HCT116 (cell line): Measurements from ENCODE around the gene OLFML2B. TPM values are rescaled to one million over a fixed set of nuclear protein-coding genes. Genes with fewer than 3 reads are reported as not detected.

ENCODE experiments used
- ATAC-seq: fragments of 200-7000 bp; cut with Tn5 transposase; 2 replicates; pipeline ENCODE4 v1.9.1; 2020; ENCODE audit warnings: mild to moderate bottlenecking, moderate library complexity
- BruUV-seq: library from RNA; stranded (reverse); fragments of 400-500 nt; replicated peaks from 2 replicates; lab custom pipeline; 2021; lab: Mats Ljungman, UMichigan
- CTCF ChIA-PET: fragments of 300-600 bp; sonication (Branson Sonifier 250); formaldehyde crosslinking; loops from one replicate; lab custom pipeline; 2021; ENCODE audit warnings: antibody characterized with exemption; lab: Charles Lee
- POLR2A ChIA-PET: fragments of 300-600, 350-600 bp; sonication (Branson Sonifier 250); formaldehyde crosslinking; loops from one replicate; lab custom pipeline; 2021; ENCODE audit warnings: antibody characterized with exemption; lab: Charles Lee
- RAD21 ChIA-PET, 2 experiments: fragments of 300-600 bp; sonication (Branson Sonifier 250); formaldehyde crosslinking; loops; one replicate each; lab custom pipeline; 2023; ENCODE audit warnings: low total read pairs in 2 of 2; ENCODE audit not compliant: uncharacterized antibody in 2 of 2, unreplicated experiment in 2 of 2, low non-redundant PET in 1 of 2; lab: Charles Lee
- DNase-seq: peaks from one replicate; pipeline ENCODE4 v3.0.0-alpha.2; 2010; ENCODE audit warnings: low read depth, low spot score
- H2AFZ ChIP-seq: fragments of 200-600 bp; shearing (Covaris generic), sonication (generic); 2 replicates; pipeline ENCODE4 v1.6.1; 2017; ENCODE audit warnings: low read depth, mixed run types, mixed read lengths, antibody characterized with exemption, low read length; ENCODE audit not compliant: poor library complexity, severe bottlenecking
- H3K27ac ChIP-seq: 2 replicates; pipeline ENCODE4 v1.5.1; 2012; ENCODE audit warnings: low read depth, low read length
- H3K27me3 ChIP-seq: fragments of 200-600 bp; sonication (generic); 2 replicates; pipeline ENCODE4 v1.6.1; 2016; ENCODE audit warnings: mixed run types, low read length, mixed read lengths; ENCODE audit not compliant: insufficient read depth
- H3K36me3 ChIP-seq, 2 experiments: fragments of 200-500 bp in 1 of 2; fragments of 200-600 bp in 1 of 2; sonication (Bioruptor generic) in 1 of 2; sonication (generic) in 1 of 2; 2 replicates each; pipeline versions ENCODE4 v1.5.1 to v1.6.1; 2014 to 2016; ENCODE audit warnings: low read length in 2 of 2, inconsistent platforms in 1 of 2, mixed read lengths in 1 of 2, mixed run types in 1 of 2; ENCODE audit not compliant: insufficient read depth in 2 of 2, control insufficient read depth in 1 of 2
- H3K4me1 ChIP-seq, 2 experiments: fragments of 200-600 bp in 1 of 2; sonication (generic) in 1 of 2; 2 replicates each; pipeline versions ENCODE4 v1.5.1 to v1.6.1; 2012 to 2017; ENCODE audit warnings: low read length in 2 of 2, inconsistent platforms in 1 of 2, mild to moderate bottlenecking in 1 of 2, mixed read lengths in 1 of 2, mixed run types in 1 of 2, moderate library complexity in 1 of 2; ENCODE audit not compliant: insufficient read depth in 2 of 2, control insufficient read depth in 1 of 2
- H3K4me2 ChIP-seq: fragments of 200-600 bp; sonication (generic); 2 replicates; pipeline ENCODE4 v1.6.1; 2017; ENCODE audit warnings: mixed run types, low read length, mixed read lengths
- H3K4me3 ChIP-seq, 2 experiments: fragments of 200-600 bp in 1 of 2; sonication (generic) in 1 of 2; replicated peaks in 1 of 2; 2 replicates each; pipeline ENCODE4 v1.5.1; 2011 to 2016; ENCODE audit warnings: low read length in 2 of 2, control low read depth in 1 of 2, low read depth in 1 of 2, mild to moderate bottlenecking in 1 of 2, mixed read lengths in 1 of 2, mixed run types in 1 of 2
- H3K79me2 ChIP-seq: fragments of 200-600 bp; sonication (generic); 2 replicates; pipeline ENCODE4 v1.6.1; 2017; ENCODE audit warnings: mild to moderate bottlenecking, mixed run types, low read length, moderate library complexity, mixed read lengths; ENCODE audit not compliant: insufficient read depth
- H3K9ac ChIP-seq: fragments of 200-600 bp; sonication (generic); 2 replicates; pipeline ENCODE4 v1.6.1; 2016; ENCODE audit warnings: low read length, mixed read lengths
- H3K9me2 ChIP-seq: fragments of 200-600 bp; sonication (generic), shearing (Covaris generic); 2 replicates; pipeline ENCODE4 v1.6.1; 2017; ENCODE audit warnings: mixed run types, mild to moderate bottlenecking, moderate library complexity; ENCODE audit not compliant: insufficient read depth
- H3K9me3 ChIP-seq, 2 experiments: fragments of 200-500 bp in 1 of 2; fragments of 200-600 bp in 1 of 2; sonication (Bioruptor generic) in 1 of 2; sonication (generic) in 1 of 2; 2 replicates each; pipeline ENCODE4 v1.6.1; 2014 to 2017; ENCODE audit warnings: low read length in 2 of 2, mixed read lengths in 2 of 2, inconsistent platforms in 1 of 2, low read depth in 1 of 2, mild to moderate bottlenecking in 1 of 2, mixed run types in 1 of 2, moderate library complexity in 1 of 2; ENCODE audit not compliant: control insufficient read depth in 1 of 2, insufficient read depth in 1 of 2
- H4K20me1 ChIP-seq: fragments of 200-600 bp; sonication (generic), shearing (Covaris generic); 2 replicates; pipeline ENCODE4 v1.6.1; 2017; ENCODE audit warnings: mixed run types, mild to moderate bottlenecking, moderate library complexity; ENCODE audit not compliant: insufficient read depth
- CEBPB ChIP-seq: IDR thresholded peaks from 2 replicates; pipeline ENCODE4 v1.6.1; 2012; ENCODE audit warnings: low read depth
- EGR1 ChIP-seq: IDR thresholded peaks from 2 replicates; pipeline ENCODE4 v1.6.1; 2012; ENCODE audit warnings: low read depth
- ELF1 ChIP-seq: IDR thresholded peaks from 2 replicates; pipeline ENCODE4 v1.6.1; 2012; ENCODE audit warnings: low read depth, borderline replicate concordance
- EZH2phosphoT487 ChIP-seq: fragments of 200-600 bp; IDR thresholded peaks from 2 replicates; pipeline ENCODE4 v1.6.1; 2018; ENCODE audit warnings: antibody characterized with exemption, borderline replicate concordance
- FOSL1 ChIP-seq: IDR thresholded peaks from 2 replicates; pipeline ENCODE4 v1.6.1; 2012; ENCODE audit warnings: low read depth
- JUND ChIP-seq: IDR thresholded peaks from 2 replicates; pipeline ENCODE4 v1.6.1; 2012
- RAD21 ChIP-seq: IDR thresholded peaks from 2 replicates; pipeline ENCODE4 v1.6.1; 2012; ENCODE audit warnings: low read depth, mild to moderate bottlenecking
- REST ChIP-seq: IDR thresholded peaks from 2 replicates; pipeline ENCODE4 v1.6.1; 2012; ENCODE audit warnings: low read depth
- SRF ChIP-seq: IDR thresholded peaks from 2 replicates; pipeline ENCODE4 v1.6.1; 2012; ENCODE audit warnings: low read depth
- ZBTB33 ChIP-seq: IDR thresholded peaks from 2 replicates; pipeline ENCODE4 v1.6.1; 2011; ENCODE audit warnings: mild to moderate bottlenecking, low read length, moderate library complexity; ENCODE audit not compliant: insufficient replicate concordance; ENCODE audit errors: extremely low read depth
- ZFX ChIP-seq: fragments of 450-650 bp; IDR thresholded peaks from 2 replicates; pipeline ENCODE4 v1.6.1; 2017
- intact Hi-C: fragments of 100-400 bp; cut with micrococcal nuclease; formaldehyde crosslinking; loops from 2 replicates; pipeline ENCODE4 v1.10.0; 2022
- total RNA-seq: library from RNA; stranded (reverse); gene quantifications from one replicate; pipeline ENCODE4 v1.2.1, GENCODE V29; 2021; ENCODE audit not compliant: unreplicated experiment
- TF ChIP-seq, protein P1 (sequence below), 3 experiments: fragments of 200-600 bp in 1 of 3; sonication (generic) in 1 of 3; IDR thresholded peaks in 2 of 3; conservative IDR thresholded peaks in 1 of 3; 2 replicates each; pipeline ENCODE4 v1.5.1; 2012 to 2017; ENCODE audit warnings: low read depth in 2 of 3, low read length in 2 of 3, antibody characterized with exemption in 1 of 3, borderline replicate concordance in 1 of 3, control low read depth in 1 of 3, mild to moderate bottlenecking in 1 of 3, mixed read lengths in 1 of 3, mixed run types in 1 of 3, moderate library complexity in 1 of 3; ENCODE audit not compliant: insufficient read depth in 1 of 3
- TF ChIP-seq, protein P2 (sequence below): IDR thresholded peaks from 2 replicates; pipeline ENCODE4 v1.6.1; 2012

OLFML2B gene
- total RNA-seq, 1 experiment from 2014 or later, result 1.3 TPM

- CTCF ChIA-PET, result no interaction called here
- intact Hi-C loops, result no loop called here
Measured at GRCh38 chr1:161954050-161954449, 69.6 kb downstream of the OLFML2B start.

More at GRCh38 chr1:161954050-161954449, 69.6 kb downstream of the OLFML2B start:
- H3K9me2 ChIP-seq, result no peaks in the 10 kb centered on the region
- H2AFZ ChIP-seq, result no peak overlapping the region
- ATAC-seq (no peak), DNase-seq (no peak)
- no peak overlapping the region for H3K4me3 ChIP-seq
- no peaks in the 10 kb centered on the region for H3K79me2 ChIP-seq
- H3K9me3 ChIP-seq, result no peaks in the 10 kb centered on the region
- TF ChIP-seq SRF (no peak), ELF1 (no peak), ZBTB33 (no peak), JUND (no peak), EZH2phosphoT487 (no peak), EGR1 (no peak), FOSL1 (no peak), RAD21 (no peak), ZFX (no peak), REST (no peak), CEBPB (no peak)
- TF ChIP-seq, protein P1, sequence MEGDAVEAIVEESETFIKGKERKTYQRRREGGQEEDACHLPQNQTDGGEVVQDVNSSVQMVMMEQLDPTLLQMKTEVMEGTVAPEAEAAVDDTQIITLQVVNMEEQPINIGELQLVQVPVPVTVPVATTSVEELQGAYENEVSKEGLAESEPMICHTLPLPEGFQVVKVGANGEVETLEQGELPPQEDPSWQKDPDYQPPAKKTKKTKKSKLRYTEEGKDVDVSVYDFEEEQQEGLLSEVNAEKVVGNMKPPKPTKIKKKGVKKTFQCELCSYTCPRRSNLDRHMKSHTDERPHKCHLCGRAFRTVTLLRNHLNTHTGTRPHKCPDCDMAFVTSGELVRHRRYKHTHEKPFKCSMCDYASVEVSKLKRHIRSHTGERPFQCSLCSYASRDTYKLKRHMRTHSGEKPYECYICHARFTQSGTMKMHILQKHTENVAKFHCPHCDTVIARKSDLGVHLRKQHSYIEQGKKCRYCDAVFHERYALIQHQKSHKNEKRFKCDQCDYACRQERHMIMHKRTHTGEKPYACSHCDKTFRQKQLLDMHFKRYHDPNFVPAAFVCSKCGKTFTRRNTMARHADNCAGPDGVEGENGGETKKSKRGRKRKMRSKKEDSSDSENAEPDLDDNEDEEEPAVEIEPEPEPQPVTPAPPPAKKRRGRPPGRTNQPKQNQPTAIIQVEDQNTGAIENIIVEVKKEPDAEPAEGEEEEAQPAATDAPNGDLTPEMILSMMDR (IDR thresholded peaks at IDR 0.05 in 2 of 3, conservative IDR thresholded peaks at IDR 0.05 in 1 of 3; ENCODE audit: borderline replicate concordance in 1 of 3, insufficient read depth in 1 of 3, low read depth in 2 of 3, low read length in 2 of 3), result no peak
- TF ChIP-seq, protein P2, sequence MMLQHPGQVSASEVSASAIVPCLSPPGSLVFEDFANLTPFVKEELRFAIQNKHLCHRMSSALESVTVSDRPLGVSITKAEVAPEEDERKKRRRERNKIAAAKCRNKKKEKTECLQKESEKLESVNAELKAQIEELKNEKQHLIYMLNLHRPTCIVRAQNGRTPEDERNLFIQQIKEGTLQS, result no peak
- H3K27me3 ChIP-seq, result no peaks in the 10 kb centered on the region
- H3K4me1 ChIP-seq, result no peaks in the 10 kb centered on the region
- H3K9ac ChIP-seq, result no peak overlapping the region
- H3K27ac ChIP-seq, result no peak overlapping the region
- RAD21 ChIA-PET, result no interaction called here
- POLR2A ChIA-PET, result no interaction called here
- no peaks in the 10 kb centered on the region; a peak in 1 of 4 replicates for H3K36me3 ChIP-seq
- no peak overlapping the region for H3K4me2 ChIP-seq
- H4K20me1 ChIP-seq, result no peaks in the 10 kb centered on the region
- no TSS peak for BruUV-seq
